HEK293T (cell line): ENCODE results near the gene PLBD2.

Experiments used
- CTCF ChIA-PET: fragments of 350-600 bp; formaldehyde crosslinking; extraction: SDS; loops from one replicate; lab custom pipeline; 2021; ENCODE audit warnings: antibody characterized with exemption, inconsistent platforms; lab: Yijun Ruan, JAX
- POLR2A ChIA-PET: fragments of 350-600 bp; formaldehyde crosslinking; extraction: SDS; loops from one replicate; lab custom pipeline; 2020; ENCODE audit warnings: antibody characterized with exemption, inconsistent platforms; lab: Yijun Ruan, JAX
- DNase-seq: peaks from one replicate; pipeline ENCODE4 v3.0.0; 2012; ENCODE audit warnings: mixed read lengths; ENCODE audit errors: extremely low spot score
- ARNT ChIP-seq: fragments of 450-650 bp; IDR thresholded peaks from 2 replicates; pipeline ENCODE4 v1.6.1; 2017; ENCODE audit warnings: mild to moderate bottlenecking
- BHLHE40 ChIP-seq: fragments of 450-650 bp; IDR thresholded peaks from 2 replicates; pipeline ENCODE4 v1.6.1; 2016; ENCODE audit warnings: mild to moderate bottlenecking, moderate library complexity, borderline replicate concordance
- CTBP1 ChIP-seq: fragments of 450-650 bp; IDR thresholded peaks from 2 replicates; pipeline ENCODE4 v1.6.1; 2016; ENCODE audit warnings: borderline replicate concordance
- ELF4 ChIP-seq: fragments of 450-650 bp; IDR thresholded peaks from 2 replicates; pipeline ENCODE4 v1.6.1; 2017; ENCODE audit warnings: antibody characterized with exemption
- FOXA1 ChIP-seq: fragments of 450-650 bp; IDR thresholded peaks from 2 replicates; pipeline ENCODE4 v1.6.1; 2016; ENCODE audit warnings: mild to moderate bottlenecking
- FOXK2 ChIP-seq: fragments of 450-650 bp; IDR thresholded peaks from 2 replicates; pipeline ENCODE4 v1.6.1; 2016; ENCODE audit warnings: mild to moderate bottlenecking
- FOXM1 ChIP-seq: fragments of 450-650 bp; IDR thresholded peaks from 2 replicates; pipeline ENCODE4 v1.6.1; 2017; ENCODE audit warnings: mild to moderate bottlenecking, borderline replicate concordance
- HDGF ChIP-seq: fragments of 450-650 bp; IDR thresholded peaks from 2 replicates; pipeline ENCODE4 v1.6.1; 2017; ENCODE audit warnings: antibody characterized with exemption, borderline replicate concordance
- L3MBTL2 ChIP-seq: fragments of 450-650 bp; conservative IDR thresholded peaks from 2 replicates; pipeline ENCODE4 v1.6.1; 2016; ENCODE audit warnings: mild to moderate bottlenecking
- LEF1 ChIP-seq: fragments of 450-650 bp; IDR thresholded peaks from 2 replicates; pipeline ENCODE4 v1.6.1; 2017; ENCODE audit warnings: mild to moderate bottlenecking, borderline replicate concordance
- NFRKB ChIP-seq: fragments of 450-650 bp; IDR thresholded peaks from 2 replicates; pipeline ENCODE4 v1.6.1; 2016; ENCODE audit warnings: mild to moderate bottlenecking, moderate library complexity
- SP1 ChIP-seq: fragments of 450-650 bp; IDR thresholded peaks from 2 replicates; pipeline ENCODE4 v1.6.1; 2017
- SUZ12 ChIP-seq: fragments of 450-650 bp; IDR thresholded peaks from 2 replicates; pipeline ENCODE4 v1.6.1; 2016; ENCODE audit warnings: mild to moderate bottlenecking
- TARDBP ChIP-seq: fragments of 450-650 bp; IDR thresholded peaks from 2 replicates; pipeline ENCODE4 v1.6.1; 2016
- ZNF384 ChIP-seq: fragments of 450-650 bp; IDR thresholded peaks from 2 replicates; pipeline ENCODE4 v1.6.1; 2016
- TF ChIP-seq, protein P1 (sequence below): fragments of 450-650 bp; IDR thresholded peaks from 2 replicates; pipeline ENCODE4 v1.6.1; 2016

The PLBD2 gene

GRCh38 chr12:113372371-113372770 lies 14.0 kb downstream of the PLBD2 start:
- no peak for DNase-seq
- TF ChIP-seq FOXA1 (no peak), CTBP1 (no peak), ZNF384 (no peak), L3MBTL2 (no peak), BHLHE40 (no peak), FOXK2 (no peak), TARDBP (no peak)
- POLR2A ChIA-PET, result no interaction called here
- CTCF ChIA-PET, result interaction anchor here (0.6 kb wide), 1 partner anchor 144 kb away, joined by 3 read pairs; no protein-coding TSS in a partner anchor

- POLR2A ChIA-PET, result no interaction called here
- DNase-seq, result no peak
- TF ChIP-seq ZNF384, result no peak
- TF ChIP-seq, protein P1, sequence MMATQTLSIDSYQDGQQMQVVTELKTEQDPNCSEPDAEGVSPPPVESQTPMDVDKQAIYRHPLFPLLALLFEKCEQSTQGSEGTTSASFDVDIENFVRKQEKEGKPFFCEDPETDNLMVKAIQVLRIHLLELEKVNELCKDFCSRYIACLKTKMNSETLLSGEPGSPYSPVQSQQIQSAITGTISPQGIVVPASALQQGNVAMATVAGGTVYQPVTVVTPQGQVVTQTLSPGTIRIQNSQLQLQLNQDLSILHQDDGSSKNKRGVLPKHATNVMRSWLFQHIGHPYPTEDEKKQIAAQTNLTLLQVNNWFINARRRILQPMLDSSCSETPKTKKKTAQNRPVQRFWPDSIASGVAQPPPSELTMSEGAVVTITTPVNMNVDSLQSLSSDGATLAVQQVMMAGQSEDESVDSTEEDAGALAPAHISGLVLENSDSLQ, result no peak
- TF ChIP-seq FOXM1, result no peak
- no peak for TF ChIP-seq FOXA1
- CTCF ChIA-PET, result no interaction called here
These were observed 15.1 kb downstream of the PLBD2 start for GRCh38 chr12:113373440-113373839.

- no peak for DNase-seq
- no peak for TF ChIP-seq BHLHE40
- no peak for TF ChIP-seq HDGF
- TF ChIP-seq CTBP1, result no peak
- no peak for TF ChIP-seq L3MBTL2
- TF ChIP-seq ARNT, result no peak
- TF ChIP-seq SP1, result no peak
- TF ChIP-seq, protein P1, result no peak
- TF ChIP-seq FOXA1, result no peak
- no peak for TF ChIP-seq SUZ12
- no peak for TF ChIP-seq ELF4
- no peak for TF ChIP-seq LEF1
- ChIA-PET POLR2A (no interaction called here), CTCF (no interaction called here)
These were observed 15.6 kb downstream of the PLBD2 start for GRCh38 chr12:113373969-113374368.

- no peak for DNase-seq
- ChIA-PET POLR2A (no interaction called here), CTCF (interaction anchor here (0.7 kb wide), 1 partner anchor 1562 kb away, joined by 3 read pairs; no protein-coding TSS in a partner anchor)
- no peak for TF ChIP-seq L3MBTL2
These were observed 16.5 kb downstream of the PLBD2 start for GRCh38 chr12:113374823-113375428.

GRCh38 chr12:113378291-113378690 lies 19.9 kb downstream of the PLBD2 start:
- ChIA-PET CTCF (no interaction called here), POLR2A (no interaction called here)
- no peak for TF ChIP-seq ARNT
- TF ChIP-seq HDGF, result no peak
- no peak for TF ChIP-seq SUZ12
- TF ChIP-seq LEF1, result no peak
- no peak for TF ChIP-seq L3MBTL2
- no peak for DNase-seq

DNA sequence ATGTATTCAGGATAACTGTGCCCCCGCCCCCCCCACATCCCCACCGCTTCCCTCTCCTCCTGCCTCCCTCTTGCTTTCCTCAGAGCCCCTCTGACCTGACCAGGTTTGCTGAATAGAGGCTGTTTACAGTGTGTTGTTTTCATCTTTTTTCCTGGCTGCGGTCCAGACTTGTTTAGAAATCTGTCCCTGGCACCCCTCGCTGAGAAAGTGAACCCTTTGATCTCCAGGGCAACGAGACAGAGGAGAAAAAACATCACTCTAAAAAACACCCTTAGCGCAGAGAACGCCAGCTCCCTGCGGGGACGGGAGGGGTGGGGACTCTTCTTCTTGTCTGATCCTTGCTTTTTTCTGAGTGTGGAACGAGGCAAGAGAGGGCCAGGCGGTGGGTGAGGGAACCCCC lies 22.8 kb downstream of the PLBD2 start:
- POLR2A ChIA-PET, result no interaction called here
- DNase-seq, result no peak
- TF ChIP-seq L3MBTL2, result no peak
- TF ChIP-seq FOXA1, result no peak
- no peak for TF ChIP-seq BHLHE40
- TF ChIP-seq FOXM1, result no peak
- no peak for TF ChIP-seq CTBP1
- TF ChIP-seq FOXK2, result no peak
- no peak for TF ChIP-seq ZNF384
- TF ChIP-seq NFRKB, result no peak
- TF ChIP-seq ARNT, result no peak
- no peak for TF ChIP-seq HDGF
- TF ChIP-seq SUZ12, result no peak
- TF ChIP-seq, protein P1, result no peak
- TF ChIP-seq TARDBP, result no peak
- CTCF ChIA-PET, result interaction anchor here (1.2 kb wide), 1 partner anchor 44 kb away, joined by 3 read pairs; no protein-coding TSS in a partner anchor

DNA sequence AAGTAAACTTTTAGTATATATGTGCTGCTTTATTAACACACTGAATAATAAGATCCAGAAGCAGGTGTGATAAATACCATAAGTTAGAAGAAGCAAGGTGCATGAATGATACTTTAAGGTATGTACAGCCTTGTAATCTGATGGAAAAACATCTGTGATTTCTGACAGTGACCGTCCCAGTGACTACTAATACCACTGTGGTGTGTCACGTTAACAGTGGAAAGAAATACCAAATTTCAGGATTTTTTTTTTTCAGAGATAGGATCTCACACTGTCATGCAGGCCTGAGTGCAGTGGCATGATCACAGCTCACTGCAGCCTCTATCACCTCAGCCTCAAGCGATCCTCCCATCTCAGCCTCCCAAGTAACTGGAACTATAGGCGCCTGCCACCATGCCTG lies 23.8 kb downstream of the PLBD2 start:
- CTCF ChIA-PET, result no interaction called here
- no peak for TF ChIP-seq NFRKB
- no peak for TF ChIP-seq ZNF384
- no peak for TF ChIP-seq SUZ12
- TF ChIP-seq, protein P1, result no peak
- TF ChIP-seq CTBP1, result no peak
- TF ChIP-seq SP1, result no peak
- TF ChIP-seq FOXA1, result no peak
- no peak for TF ChIP-seq BHLHE40
- TF ChIP-seq ARNT, result no peak
- TF ChIP-seq LEF1, result no peak
- TF ChIP-seq HDGF, result no peak
- TF ChIP-seq FOXM1, result no peak
- no peak for TF ChIP-seq L3MBTL2
- no peak for TF ChIP-seq ELF4
- TF ChIP-seq TARDBP, result no peak
- TF ChIP-seq FOXK2, result no peak
- POLR2A ChIA-PET, result no interaction called here
- DNase-seq, result no peak
